ENCODE results near the gene NCAPG2.
"Not testable (repeated sequence)": the region's sequence is repeated elsewhere in the genome, so short reads cannot be mapped to it uniquely, and the experiment has no call there.

NCAPG2 gene

GRCh38 chr7:158710651-158711102 lies 6.1 kb upstream of the NCAPG2 start:
- no peak for TF ChIP-seq CTCF (IDR thresholded peaks at IDR 0.05; ENCODE audit: low read depth, low read length, missing control alignments)
- DNase-seq (ENCODE audit: low read depth) = peak; percentile 56
- in situ Hi-C loops (cut with HindIII; ENCODE audit: low sequenced_read_pairs) = no loop called here
- H3K4me3 ChIP-seq (ENCODE audit: low read depth, low read length) = no peak overlapping the region

- no peak for DNase-seq (ENCODE audit: low read depth)
- H3K4me3 ChIP-seq (ENCODE audit: low read depth, low read length) = no peak overlapping the region
- no peak for TF ChIP-seq CTCF (IDR thresholded peaks at IDR 0.05; ENCODE audit: low read depth, low read length, missing control alignments)
- in situ Hi-C loops (cut with HindIII; ENCODE audit: low sequenced_read_pairs) = no loop called here
Measured at GRCh38 chr7:158707610-158708009, 3.0 kb upstream of the NCAPG2 start.

GRCh38 chr7:158706710-158707590 lies 2.3 kb upstream of the NCAPG2 start:
- H3K4me3 ChIP-seq (ENCODE audit: low read depth, low read length) = no peak overlapping the region
- TF ChIP-seq CTCF (IDR thresholded peaks at IDR 0.05; ENCODE audit: low read depth, low read length, missing control alignments) = no peak
- in situ Hi-C loops (cut with HindIII; ENCODE audit: low sequenced_read_pairs) = no loop called here
- DNase-seq (ENCODE audit: low read depth) = no peak

DNA sequence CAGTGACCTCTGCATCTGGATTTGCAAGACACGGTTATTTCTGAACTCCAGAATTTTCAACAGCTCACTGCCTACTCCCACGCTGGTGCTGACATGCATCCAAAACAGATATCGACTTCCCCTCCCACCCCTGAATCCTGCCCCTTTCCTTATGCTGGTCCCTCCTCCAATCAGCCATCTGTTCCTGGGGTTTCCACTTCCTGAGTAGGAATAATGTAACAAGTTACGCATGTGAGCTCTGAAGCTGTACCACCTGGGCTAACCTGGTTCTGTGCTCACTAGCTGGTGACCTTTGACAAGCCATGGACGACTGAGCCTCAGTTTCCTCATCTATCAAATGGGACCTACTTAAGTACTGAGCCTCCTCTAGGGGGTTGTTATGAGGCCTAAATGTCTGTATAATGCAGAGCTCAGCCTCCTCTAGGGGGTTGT lies 1.7 kb upstream of the NCAPG2 start:
- H3K4me3 ChIP-seq (ENCODE audit: low read depth, low read length) = no peak overlapping the region
- no peak for DNase-seq (ENCODE audit: low read depth)
- in situ Hi-C loops (cut with HindIII; ENCODE audit: low sequenced_read_pairs) = no loop called here
- no peak for TF ChIP-seq CTCF (IDR thresholded peaks at IDR 0.05; ENCODE audit: low read depth, low read length, missing control alignments)

DNA sequence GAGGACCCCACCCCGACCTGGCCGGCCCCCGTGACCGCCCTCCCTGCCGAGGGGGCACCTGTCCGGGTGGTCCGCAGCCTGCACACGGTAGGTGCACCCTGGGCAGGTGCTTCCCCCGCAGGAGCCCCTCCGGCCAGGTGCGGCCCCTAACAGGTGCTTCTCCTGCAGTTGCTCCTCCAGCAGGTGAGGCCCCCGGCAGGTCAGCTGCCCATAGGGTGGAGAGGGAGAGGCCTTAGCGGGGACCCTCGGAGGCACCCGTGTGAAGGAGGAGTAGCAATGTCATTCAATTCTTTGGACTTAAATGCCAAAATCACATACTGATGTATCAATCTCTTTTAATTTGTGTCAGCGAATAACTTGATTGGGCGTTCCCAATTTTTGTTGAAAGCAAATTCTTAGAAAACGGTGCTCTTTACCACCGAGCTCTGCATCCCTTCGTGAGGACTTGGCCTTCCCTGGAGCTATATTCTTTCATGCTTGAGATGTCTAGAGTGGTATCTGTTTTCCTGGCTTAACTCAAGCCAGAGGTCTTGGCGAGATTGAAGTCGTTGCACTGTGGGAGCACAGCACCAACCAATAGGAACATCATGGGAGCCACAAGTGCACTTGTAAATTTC lies 738 bp upstream of the NCAPG2 start:
- in situ Hi-C loops (cut with HindIII; ENCODE audit: low sequenced_read_pairs) = no loop called here
- peak overlapping the region; percentile 89 for H3K4me3 ChIP-seq (ENCODE audit: low read depth, low read length)
- no peak for DNase-seq (ENCODE audit: low read depth)
- no peak for TF ChIP-seq CTCF (IDR thresholded peaks at IDR 0.05; ENCODE audit: low read depth, low read length, missing control alignments)

DNA sequence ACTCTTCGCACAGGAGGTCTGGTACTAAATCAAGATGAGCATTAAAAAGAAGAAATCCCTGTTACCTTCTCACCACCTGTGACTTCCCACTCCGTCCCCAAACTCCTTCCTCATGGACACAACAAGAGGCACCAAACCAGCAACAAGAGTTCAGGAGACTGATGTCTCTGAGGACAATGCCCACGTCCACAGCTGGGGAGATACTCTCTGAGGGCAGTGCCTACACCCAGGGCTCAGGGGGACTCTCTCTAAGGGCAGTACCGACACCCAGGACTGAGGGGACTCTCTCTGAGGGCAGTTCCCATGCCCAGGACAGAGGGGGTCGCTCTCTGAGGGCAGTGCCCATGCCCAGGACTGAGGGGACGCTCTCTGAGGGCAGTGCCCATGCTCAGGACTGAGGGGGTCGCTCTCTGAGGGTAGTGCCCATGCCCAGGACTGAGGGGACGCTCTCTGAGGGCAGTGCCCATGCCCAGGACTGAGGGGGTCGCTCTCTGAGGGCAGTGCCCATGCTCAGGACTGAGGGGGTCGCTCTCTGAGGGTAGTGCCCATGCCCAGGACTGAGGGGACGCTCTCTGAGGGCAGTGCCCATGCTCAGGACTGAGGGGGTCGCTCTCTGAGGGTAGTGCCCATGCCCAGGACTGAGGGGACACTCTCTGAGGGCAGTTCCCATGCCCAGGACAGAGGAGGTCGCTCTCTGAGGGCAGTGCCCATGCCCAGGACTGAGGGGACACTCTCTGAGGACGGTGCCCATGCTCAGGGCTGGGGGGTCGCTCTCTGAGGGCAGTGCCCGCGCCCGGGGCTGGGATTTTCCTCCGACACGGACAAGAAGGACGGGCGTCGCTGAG lies 703 bp downstream of the NCAPG2 start:
- H3K4me3 ChIP-seq (ENCODE audit: low read depth, low read length) = peak overlapping the region; percentile 89
- DNase-seq (ENCODE audit: low read depth); in situ Hi-C loops (cut with HindIII; ENCODE audit: low sequenced_read_pairs): not testable (repeated sequence)

All from astrocyte of the cerebellum (primary cell).